HS-5 (cell line): ENCODE data around the gene RNF166.

Source experiments
- DNase-seq: peaks from one replicate; pipeline ENCODE4 v3.0.0-alpha.2; 2012; ENCODE audit warnings: low read depth

The RNF166 gene

GRCh38 chr16:88739139-88739976, 33.1 kb upstream of the RNF166 start:
- DNase-seq, result no peak

GRCh38 chr16:88738151-88739084, 32.2 kb upstream of the RNF166 start:
- DNase-seq, result no peak

GRCh38 chr16:88737298-88738150, 31.3 kb upstream of the RNF166 start:
- DNase-seq, result no peak

- DNase-seq, result no peak
These were observed 30.3 kb upstream of the RNF166 start for GRCh38 chr16:88736496-88736895.

- DNase-seq, result no peak
These were observed 29.9 kb upstream of the RNF166 start for GRCh38 chr16:88736088-88736487.

- no peak for DNase-seq
These were observed 29.4 kb upstream of the RNF166 start for GRCh38 chr16:88735616-88736015.

- DNase-seq, result no peak
These were observed 28.9 kb upstream of the RNF166 start for GRCh38 chr16:88735121-88735520.

- DNase-seq, result no peak
These were observed 28.1 kb upstream of the RNF166 start for GRCh38 chr16:88734361-88734728.

GRCh38 chr16:88733630-88734360, 27.6 kb upstream of the RNF166 start:
- no peak for DNase-seq

- no peak for DNase-seq
These were observed 26.7 kb upstream of the RNF166 start for GRCh38 chr16:88732961-88733294.

GRCh38 chr16:88732172-88732960, 26.2 kb upstream of the RNF166 start:
- no peak for DNase-seq

GRCh38 chr16:88731699-88732098, 25.5 kb upstream of the RNF166 start:
- DNase-seq, result no peak

- DNase-seq, result no peak
These were observed 24.7 kb upstream of the RNF166 start for GRCh38 chr16:88730632-88731607.

GRCh38 chr16:88727871-88728270, 21.7 kb upstream of the RNF166 start:
- no peak for DNase-seq

- DNase-seq, result no peak
These were observed 20.8 kb upstream of the RNF166 start for GRCh38 chr16:88726981-88727380.

- DNase-seq, result no peak
These were observed 20.2 kb upstream of the RNF166 start for GRCh38 chr16:88726408-88726749.

GRCh38 chr16:88725609-88726407, 19.6 kb upstream of the RNF166 start:
- DNase-seq, result no peak

- DNase-seq, result no peak
These were observed 18.8 kb upstream of the RNF166 start for GRCh38 chr16:88724855-88725555.
